Pancreas (tissue), 10 donors: ENCODE results near the gene CNOT4. TPM values are rescaled to one million over a fixed set of nuclear protein-coding genes. Genes with fewer than 3 reads are reported as not detected.

Experiments
- ATAC-seq, 4 donors: fragments of 200-7000 bp; cut with Tn5 transposase; one replicate each; pipeline versions ENCODE4 v1.8.0 to v1.9.1; 2020; ENCODE audit warnings: mild to moderate bottlenecking in 4 of 4, moderate library complexity in 4 of 4
- DNase-seq, 6 donors: peaks; one replicate each; pipeline ENCODE4 v3.0.0-alpha.2; 2020
- FAIRE-seq: peaks from 2 replicates; lab custom pipeline; 2012; peaks lifted over from hg19 to GRCh38; lab: Jason Lieb, UNC
- H3K27ac ChIP-seq, 4 donors: fragments of 200-600 bp; sonication (generic); 1 replicate in 3 of 4; 2 replicates in 1 of 4; pipeline versions ENCODE4 v1.5.0 to v1.8.0; 2020
- H3K27me3 ChIP-seq, 4 donors: fragments of 200-600 bp; one replicate each; pipeline ENCODE4 v1.8.0; 2021
- H3K36me3 ChIP-seq, 3 donors: fragments of 200-600 bp; sonication (generic) in 1 of 3; one replicate each; pipeline versions ENCODE4 v1.5.0 to v1.8.0; 2020 to 2021
- H3K4me1 ChIP-seq, 3 donors: fragments of 200-600 bp; one replicate each; pipeline ENCODE4 v1.8.0; 2021
- H3K4me3 ChIP-seq, 4 donors: fragments of 200-600 bp; sonication (generic) in 2 of 4; one replicate each; pipeline versions ENCODE4 v1.5.0 to v1.8.0; 2020 to 2021
- H3K9me3 ChIP-seq, 4 donors: fragments of 200-600 bp; one replicate each; pipeline ENCODE4 v1.8.0; 2021
- WGBS, 2 donors: extraction: QIAGEN DNeasy Blood & Tissue Kit; methylation state at CpG; one replicate each; pipeline ENCODE4 v1.1.7; 2013; 5-methylcytosine and 5-hydroxymethylcytosine counted together
- intact Hi-C, 3 donors: fragments of 100-400 bp; cut with DNase I; formaldehyde crosslinking; loops; one replicate each; pipeline versions ENCODE4 v1.11.1 to v1.14.2; 2022
- polyA plus RNA-seq, 2 donors: library from polyadenylated mRNA; stranded (reverse); fragments of 200-250 nt; gene quantifications; one replicate each; pipeline ENCODE4 v1.2.3, GENCODE V29; 2013
- total RNA-seq, 6 donors: library from RNA; stranded (reverse); fragmentation: NEBNext Ultra II Directional in 4 of 6; extraction: Animal tissue kit (Norgen Biotek cat#: 25700) in 4 of 6; gene quantifications; one replicate each; pipeline versions ENCODE4 v1.2.1 to v1.2.4, GENCODE V29; 2021 to 2023
- TF ChIP-seq, protein P1 (sequence below), 4 donors: fragments of 200-600 bp; sonication (generic) in 3 of 4; IDR thresholded peaks; one replicate each; pipeline versions ENCODE4 v1.5.0 to v1.8.0; 2021; ENCODE audit warnings: antibody characterized with exemption in 4 of 4
- donor health status: healthy with polysubstance abuse.
- donor health status: DM: no; HTN: no; CAD: no; lungs with moderate emphysema.
- donor health status: DM: no; HTN: no; CAD: no.
- donor health status: control.
- donor health status: control.
- donor health status: Bipolar disorder and iron deficiency.
- donor health status: DM: yes; HTN: yes; CAD: no.
- donor health status: DM: no; HTN: no; CAD: no.
- donor health status: DM: no; HTN: no; CAD: no.
- donor health status: DM: yes; HTN: yes; CAD: no.

Gene CNOT4
- total and polyA plus RNA-seq, 8 donors: 5.5 to 15.0 (median 10.3) TPM

DNA sequence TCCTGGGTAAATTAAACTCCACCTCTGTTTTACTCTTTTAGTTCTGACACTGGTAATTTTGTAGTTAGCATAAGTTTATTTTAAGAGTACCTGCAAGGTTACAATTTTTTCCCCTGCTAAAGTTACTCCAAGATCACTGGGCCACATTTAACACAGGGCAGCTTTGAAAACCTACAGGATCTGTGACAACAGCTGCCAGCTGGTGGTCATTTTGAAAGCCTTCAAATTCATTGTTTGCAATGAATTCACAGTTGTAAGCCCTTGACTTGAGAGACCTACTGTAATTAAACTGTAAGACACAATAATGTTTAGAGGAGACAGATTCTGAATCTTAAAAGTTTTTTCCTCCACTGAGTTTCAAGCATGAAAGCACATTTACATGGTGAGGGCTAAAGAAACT is 129.6 kb downstream of the CNOT4 start:
- H3K9me3 ChIP-seq: no peaks in the 10 kb centered on the region
- H3K27me3 ChIP-seq: no peaks in the 10 kb centered on the region
- peaks cover 0 to 2% (median 1%) of the 10 kb centered on the region in 3 donors for H3K4me1 ChIP-seq
- no peak for DNase-seq
- H3K36me3 ChIP-seq: no peaks in the 10 kb centered on the region
- H3K4me3 ChIP-seq: no peak overlapping the region
- H3K27ac ChIP-seq: no peak overlapping the region
- FAIRE-seq: no peak
- ATAC-seq: no peak
- TF ChIP-seq, protein P1, sequence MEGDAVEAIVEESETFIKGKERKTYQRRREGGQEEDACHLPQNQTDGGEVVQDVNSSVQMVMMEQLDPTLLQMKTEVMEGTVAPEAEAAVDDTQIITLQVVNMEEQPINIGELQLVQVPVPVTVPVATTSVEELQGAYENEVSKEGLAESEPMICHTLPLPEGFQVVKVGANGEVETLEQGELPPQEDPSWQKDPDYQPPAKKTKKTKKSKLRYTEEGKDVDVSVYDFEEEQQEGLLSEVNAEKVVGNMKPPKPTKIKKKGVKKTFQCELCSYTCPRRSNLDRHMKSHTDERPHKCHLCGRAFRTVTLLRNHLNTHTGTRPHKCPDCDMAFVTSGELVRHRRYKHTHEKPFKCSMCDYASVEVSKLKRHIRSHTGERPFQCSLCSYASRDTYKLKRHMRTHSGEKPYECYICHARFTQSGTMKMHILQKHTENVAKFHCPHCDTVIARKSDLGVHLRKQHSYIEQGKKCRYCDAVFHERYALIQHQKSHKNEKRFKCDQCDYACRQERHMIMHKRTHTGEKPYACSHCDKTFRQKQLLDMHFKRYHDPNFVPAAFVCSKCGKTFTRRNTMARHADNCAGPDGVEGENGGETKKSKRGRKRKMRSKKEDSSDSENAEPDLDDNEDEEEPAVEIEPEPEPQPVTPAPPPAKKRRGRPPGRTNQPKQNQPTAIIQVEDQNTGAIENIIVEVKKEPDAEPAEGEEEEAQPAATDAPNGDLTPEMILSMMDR (IDR thresholded peaks at IDR 0.05): no peak
- intact Hi-C loops: no loop called here

- no peaks in the 10 kb centered on the region for H3K4me1 ChIP-seq
- ATAC-seq (no peak), DNase-seq (no peak), FAIRE-seq (no peak)
- H3K9me3 ChIP-seq: no peaks in the 10 kb centered on the region
- TF ChIP-seq, protein P1 (IDR thresholded peaks at IDR 0.05): no peak
- intact Hi-C loops: no loop called here
- no peaks in the 10 kb centered on the region for H3K27me3 ChIP-seq
- H3K27ac ChIP-seq: no peak overlapping the region
- H3K4me3 ChIP-seq: no peak overlapping the region
- no peaks in the 10 kb centered on the region for H3K36me3 ChIP-seq
These were observed 132.7 kb downstream of the CNOT4 start for GRCh38 chr7:135377171-135377570.

DNA sequence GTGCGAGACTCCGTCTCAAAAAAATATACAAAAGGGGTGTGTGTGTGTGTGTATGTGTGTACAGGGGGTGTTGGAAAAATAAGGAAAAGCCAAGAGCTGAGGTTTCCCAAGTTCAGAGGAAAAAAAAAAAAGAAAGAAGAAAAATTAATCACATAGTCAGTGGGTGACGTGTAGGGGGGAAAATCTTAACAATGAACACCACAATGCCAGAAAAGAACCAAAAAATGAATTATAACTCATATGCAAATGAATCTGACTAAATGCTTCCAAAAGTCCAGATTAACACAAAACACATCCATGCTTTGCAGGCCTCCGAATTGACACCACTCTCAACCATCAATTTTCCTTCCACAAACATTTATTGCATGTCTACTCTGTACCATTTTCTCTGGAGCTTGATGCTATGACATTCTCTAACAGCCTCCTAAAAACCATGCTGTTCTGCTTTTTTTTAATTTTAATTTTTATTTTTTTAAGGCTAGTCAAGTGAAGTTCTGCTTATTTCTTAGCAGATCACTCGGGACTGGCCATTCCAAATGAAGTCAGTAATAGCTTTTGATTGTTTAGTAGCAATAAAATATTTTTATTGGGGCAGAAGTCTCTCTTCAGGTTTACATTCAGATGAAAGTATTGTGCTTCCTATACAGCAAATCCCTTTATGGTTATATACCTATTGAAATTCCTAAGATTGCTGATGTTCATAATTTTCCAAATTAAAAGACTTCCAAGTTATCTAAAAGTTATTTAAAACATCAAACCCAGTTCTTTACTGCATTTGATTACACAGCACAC is 133.8 kb downstream of the CNOT4 start:
- Histone ChIP-seq H3K27ac (no peak overlapping the region), H3K36me3 (no peaks in the 10 kb centered on the region), H3K27me3 (no peaks in the 10 kb centered on the region), H3K4me1 (no peaks in the 10 kb centered on the region), H3K4me3 (no peak overlapping the region), H3K9me3 (no peaks in the 10 kb centered on the region)
- WGBS, 2 donors: 94 to 95% methylated on average over 5 of the region's 5 CpGs
- DNase-seq (no peak), ATAC-seq (no peak), FAIRE-seq (no peak)
- TF ChIP-seq, protein P1 (IDR thresholded peaks at IDR 0.05): no peak
- intact Hi-C loops: no loop called here

GRCh38 chr7:135374736-135375135 is 135.2 kb downstream of the CNOT4 start:
- FAIRE-seq: no peak
- no peak for ATAC-seq
- H3K4me3 ChIP-seq: no peak overlapping the region

DNA sequence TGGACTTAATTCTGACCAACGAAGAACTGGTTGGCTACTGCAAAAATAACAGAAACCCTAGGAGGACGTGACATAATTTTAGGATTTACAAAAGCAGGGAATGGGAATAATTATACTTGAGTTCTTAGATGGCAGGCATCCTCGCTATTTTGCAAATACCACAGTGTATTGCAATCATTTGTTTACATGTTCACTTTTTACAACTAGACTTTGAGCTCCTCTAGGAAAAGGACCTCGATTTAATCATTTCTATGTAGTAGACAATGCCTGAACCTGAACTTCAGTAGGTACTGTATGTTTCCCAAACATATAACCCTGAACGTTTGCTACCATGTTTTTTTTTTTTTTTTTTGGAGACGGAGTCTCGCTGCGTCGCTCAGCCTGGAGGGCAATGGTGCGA is 137.7 kb downstream of the CNOT4 start:
- 92 to 93% methylated on average over 10 of the region's 10 CpGs for WGBS, 2 donors
- TF ChIP-seq, protein P1 (IDR thresholded peaks at IDR 0.05): no peak
- no peak for FAIRE-seq
- Histone ChIP-seq H3K27me3 (no peaks in the 10 kb centered on the region), H3K27ac (no peak overlapping the region), H3K9me3 (no peaks in the 10 kb centered on the region), H3K4me1 (no peaks in the 10 kb centered on the region), H3K4me3 (no peak overlapping the region), H3K36me3 (no peaks in the 10 kb centered on the region)
- DNase-seq: no peak
- ATAC-seq: no peak
- intact Hi-C loops: no loop called here

More at GRCh38 chr7:135374736-135375135, 135.2 kb downstream of the CNOT4 start:
- H3K27ac ChIP-seq: no peak overlapping the region
- H3K27me3 ChIP-seq: no peaks in the 10 kb centered on the region
- H3K9me3 ChIP-seq: no peaks in the 10 kb centered on the region
- intact Hi-C loops: no loop called here
- no peaks in the 10 kb centered on the region for H3K4me1 ChIP-seq
- TF ChIP-seq, protein P1 (IDR thresholded peaks at IDR 0.05): no peak
- no peaks in the 10 kb centered on the region for H3K36me3 ChIP-seq
- DNase-seq: no peak
- 90 to 94% methylated on average over 3 of the region's 3 CpGs for WGBS, 2 donors
